ENCODE data around the gene SIX3.

DNA sequence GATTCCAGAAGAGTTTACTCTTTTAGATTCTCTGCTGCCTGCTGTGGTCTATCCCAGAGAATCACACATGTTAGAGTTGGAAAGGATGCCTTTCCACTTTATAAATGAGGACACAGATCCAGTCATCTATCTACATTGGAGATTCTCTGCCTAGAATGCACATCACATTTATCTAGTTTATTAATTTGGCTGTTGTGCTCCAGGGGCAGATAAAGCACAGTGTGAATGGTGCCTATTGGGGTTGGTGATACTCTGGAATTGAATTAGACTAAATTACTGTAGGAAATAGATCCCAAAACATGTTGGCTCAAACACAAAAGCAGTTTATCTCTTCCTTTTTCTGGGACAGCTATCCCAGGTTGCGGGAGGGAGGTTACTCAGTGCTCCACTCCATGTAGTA lies 52.9 kb downstream of the SIX3 start:
- TF ChIP-seq CTCF (IDR thresholded peaks at IDR 0.05) (no peak), POLR2A (IDR thresholded peaks at IDR 0.05) (no peak)
